LNCAP (cell line): ENCODE measurements around the gene INSR.

Source experiments
- TF ChIP-seq, protein P1 (sequence below): fragments of 450-650 bp; IDR thresholded peaks from 2 replicates; pipeline ENCODE4 v1.5.1; 2017; ENCODE audit warnings: mild to moderate bottlenecking

The INSR gene

GRCh38 chr19:7126132-7126531, 168.1 kb downstream of the INSR start:
- TF ChIP-seq, protein P1, sequence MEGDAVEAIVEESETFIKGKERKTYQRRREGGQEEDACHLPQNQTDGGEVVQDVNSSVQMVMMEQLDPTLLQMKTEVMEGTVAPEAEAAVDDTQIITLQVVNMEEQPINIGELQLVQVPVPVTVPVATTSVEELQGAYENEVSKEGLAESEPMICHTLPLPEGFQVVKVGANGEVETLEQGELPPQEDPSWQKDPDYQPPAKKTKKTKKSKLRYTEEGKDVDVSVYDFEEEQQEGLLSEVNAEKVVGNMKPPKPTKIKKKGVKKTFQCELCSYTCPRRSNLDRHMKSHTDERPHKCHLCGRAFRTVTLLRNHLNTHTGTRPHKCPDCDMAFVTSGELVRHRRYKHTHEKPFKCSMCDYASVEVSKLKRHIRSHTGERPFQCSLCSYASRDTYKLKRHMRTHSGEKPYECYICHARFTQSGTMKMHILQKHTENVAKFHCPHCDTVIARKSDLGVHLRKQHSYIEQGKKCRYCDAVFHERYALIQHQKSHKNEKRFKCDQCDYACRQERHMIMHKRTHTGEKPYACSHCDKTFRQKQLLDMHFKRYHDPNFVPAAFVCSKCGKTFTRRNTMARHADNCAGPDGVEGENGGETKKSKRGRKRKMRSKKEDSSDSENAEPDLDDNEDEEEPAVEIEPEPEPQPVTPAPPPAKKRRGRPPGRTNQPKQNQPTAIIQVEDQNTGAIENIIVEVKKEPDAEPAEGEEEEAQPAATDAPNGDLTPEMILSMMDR: no peak

GRCh38 chr19:7125221-7125620, 169.0 kb downstream of the INSR start:
- TF ChIP-seq, protein P1: no peak

GRCh38 chr19:7124782-7125181, 169.4 kb downstream of the INSR start:
- TF ChIP-seq, protein P1: no peak

- TF ChIP-seq, protein P1: no peak
These were observed 171.5 kb downstream of the INSR start for GRCh38 chr19:7122701-7123100.

DNA sequence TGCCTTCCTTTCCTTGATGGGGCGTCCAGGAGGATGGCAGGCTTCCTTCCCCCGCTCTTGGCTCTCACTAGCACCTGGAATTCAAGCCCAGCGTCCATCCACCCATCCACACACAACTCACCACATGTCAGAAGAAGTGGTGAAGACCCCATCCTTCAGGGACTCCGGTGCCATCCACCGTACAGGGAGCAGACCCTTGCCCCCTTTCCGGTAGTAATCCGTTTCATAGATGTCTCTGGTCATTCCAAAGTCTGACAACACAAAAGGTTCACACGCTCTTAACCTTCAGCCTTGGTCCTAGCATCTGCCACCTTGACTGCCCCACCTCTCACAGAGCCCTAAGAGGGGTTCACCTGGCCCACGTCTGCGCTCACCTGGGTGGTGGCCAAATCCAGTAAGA, 173.7 kb downstream of the INSR start:
- TF ChIP-seq, protein P1: no peak

DNA sequence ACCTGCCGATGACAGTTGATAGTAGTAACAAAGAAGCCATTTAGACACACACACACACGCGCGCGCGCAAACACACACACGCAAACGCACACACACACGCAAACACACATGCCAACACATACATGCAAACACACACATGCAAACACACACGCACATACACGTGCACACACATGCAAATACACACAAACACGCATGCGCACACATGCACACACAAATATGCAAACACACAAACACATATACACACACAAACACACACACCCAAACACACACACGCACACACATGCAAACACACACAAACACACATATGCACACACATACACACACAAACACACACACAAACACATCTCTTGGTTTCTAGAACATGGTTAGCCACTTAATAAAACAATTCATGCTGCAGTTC, 174.6 kb downstream of the INSR start:
- TF ChIP-seq, protein P1: no peak

GRCh38 chr19:7117248-7117647, 177.0 kb downstream of the INSR start:
- TF ChIP-seq, protein P1: no peak

DNA sequence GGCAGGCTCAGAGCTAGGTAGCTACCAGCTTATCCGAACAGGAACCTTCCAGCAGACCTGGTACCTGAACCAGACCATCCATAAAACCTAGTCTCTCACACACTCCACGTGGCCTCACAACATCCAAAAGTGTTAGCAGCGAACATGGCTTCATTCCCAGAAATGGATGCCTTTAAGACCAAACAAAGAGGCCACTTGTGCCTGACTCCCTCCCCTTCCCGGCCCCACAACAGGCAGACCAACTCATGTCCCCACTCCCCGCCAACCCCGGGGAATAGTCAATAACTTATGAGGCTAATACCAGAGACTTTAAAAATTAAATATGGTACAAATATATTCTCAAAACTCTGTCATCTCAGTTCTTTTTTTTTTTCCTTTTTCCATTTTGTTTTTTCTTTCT, 178.5 kb downstream of the INSR start:
- TF ChIP-seq, protein P1: no peak
